ENCODE measurements around the gene SPATA32. TPM values are rescaled to one million over a fixed set of nuclear protein-coding genes. Genes with fewer than 3 reads are reported as not detected.
"Not testable (repeated sequence)": the region's sequence is repeated elsewhere in the genome, so short reads cannot be mapped to it uniquely, and the experiment has no call there.

The SPATA32 gene
- total RNA-seq, 1 experiment from 2014 or later, result 0.48 TPM

- no peak overlapping the region for H3K27ac ChIP-seq
These were observed 8.0 kb downstream of the SPATA32 start for GRCh38 chr17:45253879-45254278.

GRCh38 chr17:45253237-45253636 lies 8.7 kb downstream of the SPATA32 start:
- POLR2A ChIA-PET (ENCODE audit: unreplicated experiment); CTCF ChIA-PET: not testable (repeated sequence)

More at GRCh38 chr17:45253879-45254278, 8.0 kb downstream of the SPATA32 start:
- H3K79me2 ChIP-seq (ENCODE audit: low read depth), result peaks cover 8% of the 10 kb centered on the region
- H3K4me2 ChIP-seq, result no peak overlapping the region
- no peaks in the 10 kb centered on the region for H3K9me3 ChIP-seq (ENCODE audit: insufficient read depth, low read depth)
- no TSS peak for BruUV-seq (replicated peaks)
- ChIA-PET CTCF (no interaction called here), POLR2A (ENCODE audit: unreplicated experiment) (no interaction called here)
- peaks cover 6% of the 10 kb centered on the region; the same call in 1 of the 2 replicates for H3F3A ChIP-seq (ENCODE audit: insufficient read depth, low read depth)
- no peak overlapping the region for H3K4me3 ChIP-seq
- no peak overlapping the region for H2AFZ ChIP-seq
- TF ChIP-seq EZH2 (IDR thresholded peaks at IDR 0.05; ENCODE audit: low read depth) (no peak), CTCF (conservative IDR thresholded peaks at IDR 0.05) (no peak)
- intact Hi-C loops (cut with micrococcal nuclease; ENCODE audit: unreplicated experiment), result no loop called here
- H4K20me1 ChIP-seq (ENCODE audit: insufficient read depth), result no peaks in the 10 kb centered on the region
- no peak for DNase-seq
- H3K36me3 ChIP-seq (ENCODE audit: low read depth), result no peaks in the 10 kb centered on the region
- H3K27me3 ChIP-seq (ENCODE audit: insufficient read depth, low read depth), result no peaks in the 10 kb centered on the region
- no peaks in the 10 kb centered on the region for H3K9me2 ChIP-seq (ENCODE audit: insufficient read depth)
- peaks cover 4% of the 10 kb centered on the region for H3K4me1 ChIP-seq (replicated peaks; ENCODE audit: insufficient read depth)

GRCh38 chr17:45251931-45252330 lies 10.0 kb downstream of the SPATA32 start:
- DNase-seq, result no peak
- H3K27ac ChIP-seq, result no peak overlapping the region
- H3F3A ChIP-seq (ENCODE audit: insufficient read depth, low read depth), result no peaks in the 10 kb centered on the region; the same call in 1 of the 2 replicates
- CTCF ChIA-PET, result no interaction called here
- H4K20me1 ChIP-seq (ENCODE audit: insufficient read depth), result no peaks in the 10 kb centered on the region
- H3K9me2 ChIP-seq (ENCODE audit: insufficient read depth), result no peaks in the 10 kb centered on the region
- H3K9me3 ChIP-seq (ENCODE audit: insufficient read depth, low read depth), result no peaks in the 10 kb centered on the region
- peaks cover 8% of the 10 kb centered on the region for H3K4me1 ChIP-seq (replicated peaks; ENCODE audit: insufficient read depth)
- no peaks in the 10 kb centered on the region for H3K27me3 ChIP-seq (ENCODE audit: insufficient read depth, low read depth)
- BruUV-seq (replicated peaks), result no TSS peak
- H2AFZ ChIP-seq, result no peak overlapping the region
- intact Hi-C loops (cut with micrococcal nuclease; ENCODE audit: unreplicated experiment), result no loop called here
- peaks cover 14% of the 10 kb centered on the region for H3K79me2 ChIP-seq (ENCODE audit: low read depth)
- no peak overlapping the region for H3K4me2 ChIP-seq
- TF ChIP-seq EZH2 (IDR thresholded peaks at IDR 0.05; ENCODE audit: low read depth) (no peak), CTCF (conservative IDR thresholded peaks at IDR 0.05) (no peak)
- H3K4me3 ChIP-seq, result no peak overlapping the region
- POLR2A ChIA-PET (ENCODE audit: unreplicated experiment), result interaction anchor here (0.7 kb wide), 1 partner anchor 113 kb away, joined by 22 read pairs; no protein-coding TSS in a partner anchor
- H3K36me3 ChIP-seq (ENCODE audit: low read depth), result no peaks in the 10 kb centered on the region

More at GRCh38 chr17:45253237-45253636, 8.7 kb downstream of the SPATA32 start:
- H3K4me2 ChIP-seq; DNase-seq; intact Hi-C loops (cut with micrococcal nuclease; ENCODE audit: unreplicated experiment); H3K9me3 ChIP-seq (ENCODE audit: insufficient read depth, low read depth); H3K36me3 ChIP-seq (ENCODE audit: low read depth); H3K4me1 ChIP-seq (replicated peaks; ENCODE audit: insufficient read depth); H4K20me1 ChIP-seq (ENCODE audit: insufficient read depth); H3K27ac ChIP-seq; H3K27me3 ChIP-seq (ENCODE audit: insufficient read depth, low read depth); H3K9me2 ChIP-seq (ENCODE audit: insufficient read depth); H3K4me3 ChIP-seq; H2AFZ ChIP-seq; BruUV-seq (replicated peaks); H3F3A ChIP-seq (ENCODE audit: insufficient read depth, low read depth): not testable (repeated sequence)
- peaks cover 14% of the 10 kb centered on the region for H3K79me2 ChIP-seq (ENCODE audit: low read depth)

All from PC-9 (cell line).